Sigmoid colon (tissue), 7 donors: Measurements from ENCODE around the gene HAUS8. TPM values are rescaled to one million over a fixed set of nuclear protein-coding genes. Genes with fewer than 3 reads are reported as not detected.
"Not testable (repeated sequence)": the region's sequence is repeated elsewhere in the genome, so short reads cannot be mapped to it uniquely, and the experiment has no call there.

ENCODE experiments used
- DNase-seq: peaks from one replicate; pipeline ENCODE4 v3.0.0-alpha.2; 2019
- H3K27ac ChIP-seq, 4 donors: fragments of 200-600 bp; sonication (generic); one replicate each; pipeline ENCODE4 v1.5.1; 2016 to 2019; ENCODE audit warnings: mild to moderate bottlenecking in 1 of 4
- H3K27me3 ChIP-seq, 3 donors: fragments of 200-600 bp; sonication (generic); one replicate each; pipeline ENCODE4 v1.5.1; 2019; ENCODE audit warnings: mild to moderate bottlenecking in 1 of 3
- H3K36me3 ChIP-seq, 4 donors: fragments of 200-600 bp; sonication (generic); one replicate each; pipeline ENCODE4 v1.5.1; 2016 to 2019
- H3K4me1 ChIP-seq, 4 donors: fragments of 200-600 bp; sonication (generic); one replicate each; pipeline ENCODE4 v1.5.1; 2017 to 2019
- H3K4me3 ChIP-seq, 4 donors: fragments of 200-600 bp; sonication (generic); one replicate each; pipeline ENCODE4 v1.5.1; 2017 to 2019; ENCODE audit warnings: mild to moderate bottlenecking in 2 of 4, moderate library complexity in 1 of 4
- H3K9me3 ChIP-seq, 4 donors: fragments of 200-600 bp in 3 of 4; sonication (generic) in 3 of 4; one replicate each; pipeline versions ENCODE4 v1.5.1 to v1.6.1; 2013 to 2019
- CTCF ChIP-seq, 4 experiments: fragments of 450-650 bp in 3 of 4; fragments of 200-600 bp in 1 of 4; IDR thresholded peaks; one replicate each; pipeline ENCODE4 v1.5.1; 2016 to 2019; ENCODE audit warnings: antibody characterized with exemption in 4 of 4, mild to moderate bottlenecking in 3 of 4, moderate library complexity in 2 of 4
- EP300 ChIP-seq, 4 donors: sonication (generic); formaldehyde crosslinking; IDR thresholded peaks; one replicate each; pipeline ENCODE4 v1.6.1; 2017; ENCODE audit warnings: antibody characterized with exemption in 4 of 4
- POLR2A ChIP-seq, 2 donors: fragments of 450-650 bp; IDR thresholded peaks; one replicate each; pipeline ENCODE4 v1.6.1; 2016; ENCODE audit warnings: antibody characterized with exemption in 2 of 2, mild to moderate bottlenecking in 2 of 2, moderate library complexity in 2 of 2
- POLR2AphosphoS5 ChIP-seq, 4 donors: sonication (generic); formaldehyde crosslinking; IDR thresholded peaks; one replicate each; pipeline ENCODE4 v1.6.1; 2017; ENCODE audit warnings: antibody characterized with exemption in 4 of 4
- WGBS, 2 donors: extraction: QIAGEN DNeasy Blood & Tissue Kit; methylation state at CpG; one replicate each; pipeline ENCODE4 v1.1.7; 2013; 5-methylcytosine and 5-hydroxymethylcytosine counted together
- intact Hi-C: fragments of 100-400 bp; cut with DNase I; formaldehyde crosslinking; loops from one replicate; pipeline ENCODE4 v1.15.1; 2023
- polyA plus RNA-seq, 3 donors: library from polyadenylated mRNA; stranded (reverse); fragments of 200-250 nt; gene quantifications; one replicate each; pipeline ENCODE4 v1.2.3, GENCODE V29; 2013
- total RNA-seq, 4 donors: library from RNA; depleted of rRNA; stranded (reverse); fragments of >200 nt; gene quantifications; one replicate each; pipeline ENCODE4 v1.1.0, GENCODE V29; 2016
- donor health status: healthy with polysubstance abuse.
- donor health status: Bipolar disorder and iron deficiency.
- donor health status: healthy.

The HAUS8 gene
- total and polyA plus RNA-seq, 7 donors: 6.7 to 14.8 (median 10.4) TPM

GRCh38 chr19:17021328-17021727 lies 53.9 kb downstream of the HAUS8 start:
- no peak for DNase-seq
- Histone ChIP-seq H3K27me3 (peaks cover 13 to 29% (median 16%) of the 10 kb centered on the region in 3 donors), H3K27ac (no peak overlapping the region), H3K9me3 (peaks cover 0 to 16% (median 7%) of the 10 kb centered on the region in 4 donors), H3K36me3 (no peaks in the 10 kb centered on the region), H3K4me3 (no peak overlapping the region), H3K4me1 (peaks cover 0 to 6% (median 0%) of the 10 kb centered on the region in 4 donors)
- intact Hi-C loops: no loop called here
- TF ChIP-seq CTCF (IDR thresholded peaks at IDR 0.05): no peak
- TF ChIP-seq EP300 (IDR thresholded peaks at IDR 0.05): no peak
- TF ChIP-seq POLR2AphosphoS5 (IDR thresholded peaks at IDR 0.05): no peak
- no peak for TF ChIP-seq POLR2A (IDR thresholded peaks at IDR 0.05)
- 85 to 95% methylated on average over 1 of the region's 1 CpG for WGBS, 2 donors

DNA sequence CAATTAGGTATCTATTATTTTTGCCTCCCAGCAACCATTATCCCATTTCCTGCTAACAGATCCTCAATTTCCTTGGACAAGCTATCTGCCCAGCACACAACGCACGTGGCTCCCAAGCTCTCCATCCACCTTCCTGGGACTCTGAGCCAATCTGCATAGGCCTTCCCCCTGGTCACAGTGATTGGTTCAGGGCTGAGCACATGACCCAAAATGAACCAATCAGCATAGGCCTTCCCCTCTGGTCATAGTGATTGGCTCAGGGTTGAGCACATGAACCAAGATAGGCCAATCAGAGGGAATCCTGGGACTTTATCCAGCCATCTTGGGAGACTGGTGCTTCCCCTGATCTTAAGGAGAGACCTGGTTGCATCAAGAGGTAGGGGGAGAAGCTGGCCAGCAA lies 54.4 kb downstream of the HAUS8 start:
- intact Hi-C loops: no loop called here

DNA sequence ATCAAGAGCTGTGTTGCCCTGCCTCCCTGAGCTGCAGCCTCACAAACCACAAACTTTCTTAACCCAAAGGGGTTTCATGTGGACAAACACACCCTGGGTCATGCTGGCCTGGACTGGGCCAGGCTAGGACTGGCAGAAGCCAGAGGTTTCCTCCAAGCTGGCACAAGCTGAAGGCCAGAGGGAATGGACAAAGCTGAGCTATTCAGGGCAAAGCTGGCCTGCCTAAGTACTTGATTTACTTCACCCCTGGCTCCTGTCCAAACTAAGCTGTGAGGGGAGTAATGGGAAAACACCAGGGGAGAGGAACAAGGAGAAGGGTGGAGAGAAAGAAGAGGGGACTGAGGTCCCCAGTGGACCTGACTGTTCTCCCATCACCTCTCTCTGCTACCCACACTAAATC lies 54.9 kb downstream of the HAUS8 start:
- H3K27me3 ChIP-seq: peaks cover 4 to 20% (median 7%) of the 10 kb centered on the region in 3 donors
- peaks cover 0 to 16% (median 7%) of the 10 kb centered on the region in 4 donors for H3K9me3 ChIP-seq
- no peak for TF ChIP-seq POLR2AphosphoS5 (IDR thresholded peaks at IDR 0.05)
- TF ChIP-seq POLR2A (IDR thresholded peaks at IDR 0.05): no peak
- TF ChIP-seq CTCF (IDR thresholded peaks at IDR 0.05): no peak
- no peak for TF ChIP-seq EP300 (IDR thresholded peaks at IDR 0.05)
- DNase-seq: no peak
- H3K4me3 ChIP-seq: no peak overlapping the region
- intact Hi-C loops: no loop called here
- H3K36me3 ChIP-seq: no peaks in the 10 kb centered on the region
- H3K4me1 ChIP-seq: no peaks in the 10 kb centered on the region
- H3K27ac ChIP-seq: no peak overlapping the region

More for the DNA sequence above, 54.4 kb downstream of the HAUS8 start:
- DNase-seq: no peak
- H3K27ac ChIP-seq: no peak overlapping the region
- no peaks in the 10 kb centered on the region for H3K36me3 ChIP-seq
- peaks cover 0 to 16% (median 7%) of the 10 kb centered on the region in 4 donors for H3K9me3 ChIP-seq
- H3K4me3 ChIP-seq: no peak overlapping the region
- TF ChIP-seq CTCF (IDR thresholded peaks at IDR 0.05): no peak
- no peak for TF ChIP-seq POLR2AphosphoS5 (IDR thresholded peaks at IDR 0.05)
- no peak for TF ChIP-seq POLR2A (IDR thresholded peaks at IDR 0.05)
- no peak for TF ChIP-seq EP300 (IDR thresholded peaks at IDR 0.05)
- peaks cover 0 to 1% (median 0%) of the 10 kb centered on the region in 4 donors for H3K4me1 ChIP-seq
- 93 to 97% methylated on average over 2 of the region's 2 CpGs for WGBS, 2 donors
- H3K27me3 ChIP-seq: peaks cover 8 to 24% (median 11%) of the 10 kb centered on the region in 3 donors

- H3K36me3 ChIP-seq, intact Hi-C loops, H3K27me3 ChIP-seq, H3K27ac ChIP-seq, H3K9me3 ChIP-seq, DNase-seq, H3K4me1 ChIP-seq, H3K4me3 ChIP-seq: not testable (repeated sequence)
- WGBS, 2 donors: 28 to 70% methylated on average over 9 of the region's 9 CpGs
Measured at GRCh38 chr19:17014212-17014861, 60.9 kb downstream of the HAUS8 start.

GRCh38 chr19:17011485-17011884 lies 63.8 kb downstream of the HAUS8 start:
- DNase-seq: no peak
- Histone ChIP-seq H3K4me1 (no peaks in the 10 kb centered on the region), H3K4me3 (no peak overlapping the region), H3K27me3 (no peaks in the 10 kb centered on the region), H3K36me3 (no peaks in the 10 kb centered on the region), H3K9me3 (no peaks in the 10 kb centered on the region), H3K27ac (no peak overlapping the region)
- intact Hi-C loops: no loop called here
- TF ChIP-seq EP300 (IDR thresholded peaks at IDR 0.05): no peak
- TF ChIP-seq POLR2AphosphoS5 (IDR thresholded peaks at IDR 0.05): no peak
- 89 to 91% methylated on average over 16 of the region's 16 CpGs for WGBS, 2 donors

GRCh38 chr19:17006579-17006978 lies 68.7 kb downstream of the HAUS8 start:
- 89 to 91% methylated on average over 3 of the region's 3 CpGs for WGBS, 2 donors

More at GRCh38 chr19:17006579-17006978, 68.7 kb downstream of the HAUS8 start:
- H3K9me3 ChIP-seq: no peaks in the 10 kb centered on the region
- H3K4me3 ChIP-seq: no peak overlapping the region
- no peak for DNase-seq
- no peak for TF ChIP-seq CTCF (IDR thresholded peaks at IDR 0.05)
- no peaks in the 10 kb centered on the region for H3K27me3 ChIP-seq
- no peaks in the 10 kb centered on the region for H3K4me1 ChIP-seq
- H3K27ac ChIP-seq: no peak overlapping the region
- intact Hi-C loops: no loop called here
- H3K36me3 ChIP-seq: no peaks in the 10 kb centered on the region
